HG03520 (cell line): Measurements from ENCODE around the gene KIF17.
"Not testable (repeated sequence)": the region's sequence is repeated elsewhere in the genome, so short reads cannot be mapped to it uniquely, and the experiment has no call there.

Source experiments
- ATAC-seq: cut with Tn5 transposase; IDR thresholded peaks from one replicate; pipeline ENCODE4 v1.9.1; 2021; ENCODE audit warnings: mild to moderate bottlenecking, moderate library complexity; ENCODE audit not compliant: unreplicated experiment

KIF17 gene

DNA sequence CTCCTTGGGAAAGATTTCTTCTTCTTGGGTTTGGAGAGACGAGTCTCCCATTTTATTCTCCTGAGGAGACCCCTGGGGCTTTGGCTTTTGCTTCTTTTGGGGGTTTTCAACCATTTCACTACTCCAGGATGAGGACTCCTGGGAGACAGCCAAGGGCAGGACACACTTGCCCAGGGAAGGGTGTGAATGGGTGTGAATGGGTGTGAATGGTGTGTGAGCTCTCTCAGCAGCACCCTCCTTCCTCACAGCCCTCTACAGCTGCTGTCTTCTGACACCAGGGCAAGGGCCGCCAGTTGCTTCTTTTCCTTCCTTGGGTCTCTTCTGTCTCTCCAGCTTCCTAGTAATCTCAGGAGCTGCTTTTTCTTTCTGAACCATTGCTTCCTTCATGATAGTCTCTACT lies 24.2 kb downstream of the KIF17 start:
- no peak for ATAC-seq

DNA sequence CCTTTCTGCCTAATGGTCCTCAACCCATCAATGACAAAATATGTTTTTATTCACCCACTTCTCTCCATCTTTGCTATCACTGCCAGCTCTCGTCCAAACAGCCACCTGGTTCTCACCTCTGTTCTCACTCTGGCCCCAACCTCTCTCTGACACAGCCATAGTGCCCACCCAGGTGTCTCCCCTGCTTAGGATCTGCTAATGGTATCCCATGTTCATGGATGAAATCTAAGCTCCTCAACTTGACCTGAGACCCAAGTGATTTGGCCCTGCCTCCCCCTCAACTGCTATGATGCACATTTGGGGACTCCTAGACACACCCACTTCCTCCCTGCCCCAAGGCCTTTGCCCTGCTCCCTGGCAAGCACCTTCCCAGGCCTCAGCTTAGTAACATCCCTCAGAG lies 25.9 kb downstream of the KIF17 start:
- no peak for ATAC-seq

DNA sequence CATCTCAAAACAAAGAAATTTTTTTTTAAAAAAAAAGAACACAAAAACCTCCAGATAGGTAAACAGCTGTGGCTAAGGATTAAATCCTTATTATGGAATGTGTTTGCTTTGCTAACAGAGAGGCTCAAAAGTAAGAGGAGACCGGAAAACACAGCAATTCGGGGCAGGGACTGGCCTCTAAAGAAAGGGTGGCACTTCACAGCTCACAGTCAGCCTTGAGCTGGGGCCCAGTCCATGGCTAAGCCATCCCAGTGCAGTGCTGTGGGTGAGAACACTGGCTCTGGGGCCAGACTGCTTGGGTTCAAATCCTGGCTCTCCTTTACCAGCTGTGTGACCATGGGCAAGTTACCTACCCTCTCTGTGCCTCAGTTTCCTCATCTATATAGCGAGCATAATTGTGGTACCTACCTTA lies 28.2 kb downstream of the KIF17 start:
- no peak for ATAC-seq

DNA sequence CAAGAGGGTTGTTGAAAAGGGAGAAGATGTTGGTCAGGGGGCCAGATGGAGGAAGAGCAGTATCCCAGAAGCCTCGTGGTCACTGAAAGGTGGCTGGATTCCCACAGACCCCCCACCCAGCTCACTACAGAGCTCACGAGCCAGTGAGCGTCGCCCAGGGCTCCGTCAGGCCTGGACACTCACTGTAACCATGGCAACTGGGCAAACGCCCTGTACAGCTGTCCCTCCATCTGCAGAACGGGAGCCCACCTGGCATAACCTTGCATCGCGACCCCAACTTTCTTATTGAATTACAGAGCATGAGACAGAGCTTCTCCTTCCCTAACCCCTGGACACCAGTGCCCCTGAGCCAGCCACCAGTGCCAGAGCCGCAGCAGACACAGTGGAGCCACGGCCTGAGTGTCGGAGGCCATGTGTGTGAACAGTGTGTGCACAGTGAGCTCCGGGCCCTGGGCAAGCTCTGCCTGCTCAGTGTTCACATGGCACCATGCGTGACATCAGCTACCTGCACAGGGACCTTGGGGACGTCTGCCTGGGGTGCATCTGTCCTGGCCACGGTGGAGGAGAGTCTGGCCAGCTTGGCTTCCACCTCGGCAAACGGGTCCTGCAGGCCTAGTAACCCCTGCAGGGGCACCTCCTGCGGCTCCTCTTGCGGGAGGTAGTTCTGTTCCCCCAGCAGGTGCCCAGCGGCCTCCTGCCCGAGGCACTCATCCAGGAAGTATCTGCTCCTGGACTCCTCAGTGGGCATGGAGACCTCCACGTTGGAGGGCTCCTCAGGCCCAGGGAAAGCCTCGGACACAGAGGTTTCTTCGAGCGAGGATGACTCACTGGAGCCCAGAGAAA lies 30.7 kb downstream of the KIF17 start:
- ATAC-seq, result no peak

DNA sequence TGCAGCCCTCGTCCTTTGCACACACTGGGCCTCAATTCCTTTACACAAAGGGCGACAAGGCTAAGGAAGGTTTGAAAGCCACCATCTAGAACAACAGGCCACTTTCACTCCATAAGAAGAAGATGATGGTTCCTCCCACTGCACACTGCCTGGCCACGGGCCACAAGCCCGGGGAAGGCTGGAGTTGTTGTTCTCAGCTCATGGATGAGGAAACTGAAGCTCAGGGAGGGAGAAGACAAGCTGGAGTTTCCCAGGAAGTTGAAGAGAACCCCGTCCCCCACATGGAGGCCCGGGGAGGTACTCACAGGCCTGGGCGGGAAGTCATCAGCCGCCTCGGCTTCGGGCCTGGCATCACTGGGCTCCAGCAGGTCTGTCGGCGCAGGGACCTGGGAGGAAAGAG lies 32.1 kb downstream of the KIF17 start:
- ATAC-seq, result no peak

DNA sequence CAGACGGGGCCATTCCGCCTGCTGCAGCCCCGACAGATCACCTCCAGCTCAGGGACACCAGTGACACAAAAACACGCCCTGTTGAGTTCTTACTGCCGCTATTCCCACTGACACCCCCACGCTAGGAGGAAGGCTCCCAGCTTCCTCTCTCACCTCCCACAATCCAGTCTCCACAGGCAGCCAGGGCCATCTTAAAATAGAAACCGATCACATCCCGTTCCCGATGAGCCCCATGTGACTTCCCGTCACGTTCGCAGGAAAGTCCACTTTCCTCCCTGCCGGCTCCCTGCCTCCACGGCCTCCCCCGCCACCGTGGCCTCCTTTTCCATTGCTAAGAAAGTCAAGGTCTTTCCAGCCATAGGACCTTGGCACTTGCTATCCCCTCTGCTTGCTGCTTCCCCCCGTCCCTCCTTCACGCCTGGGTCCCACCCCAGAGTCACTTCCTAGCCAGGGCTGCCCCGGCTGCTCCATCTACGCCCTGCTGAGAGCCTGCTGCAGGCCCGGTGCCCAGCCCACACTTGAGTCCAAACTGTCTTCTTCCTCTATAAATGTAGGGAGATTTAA lies 32.6 kb downstream of the KIF17 start:
- no peak for ATAC-seq

DNA sequence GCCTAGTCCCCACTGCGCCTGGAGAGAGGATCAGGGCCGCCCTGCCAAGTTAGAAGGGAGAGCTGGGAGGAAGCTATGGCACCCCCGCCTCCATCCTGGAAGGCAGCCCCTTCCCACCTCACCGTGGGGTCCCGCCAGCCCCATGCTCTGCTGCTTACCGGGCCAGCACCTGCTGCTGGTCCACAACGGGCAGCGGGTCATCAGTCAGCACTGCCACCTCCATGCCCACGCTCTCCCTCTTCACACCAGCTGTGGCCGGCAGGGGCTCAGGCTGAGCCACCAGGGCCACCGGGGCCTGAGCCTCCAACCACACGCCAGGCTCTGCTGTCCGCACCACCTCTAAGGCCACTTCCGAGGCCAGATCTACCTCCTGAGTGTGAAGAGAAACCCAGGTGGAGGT lies 33.2 kb downstream of the KIF17 start:
- ATAC-seq, result no peak

DNA sequence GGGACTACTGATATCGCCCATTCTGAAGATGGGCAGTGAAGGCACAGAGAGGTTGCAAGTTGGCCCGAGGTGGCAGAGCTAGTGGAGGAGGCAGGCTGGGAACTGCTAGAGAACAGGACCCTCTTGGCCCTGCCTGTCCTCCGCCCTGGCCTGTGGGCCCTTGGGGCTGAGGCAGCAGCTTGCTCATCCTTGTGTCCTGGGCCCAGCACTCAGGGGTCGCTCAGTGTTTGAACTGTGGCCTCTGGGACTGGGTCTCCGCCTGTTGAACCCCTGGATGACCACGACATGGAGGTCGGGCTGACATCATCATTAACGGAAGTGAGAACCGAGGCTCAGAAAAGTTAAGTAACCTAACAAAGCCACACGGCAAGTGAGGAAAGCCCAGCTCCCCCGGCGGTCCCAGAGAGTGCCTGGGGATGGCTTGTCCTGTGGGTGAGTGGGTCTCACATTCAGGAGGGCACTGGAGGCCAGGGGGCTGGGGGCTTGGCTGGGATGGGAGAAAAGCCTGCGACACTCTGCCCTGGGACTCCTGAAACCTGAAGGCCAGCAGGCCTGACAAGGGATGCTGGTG lies 33.7 kb downstream of the KIF17 start:
- no peak for ATAC-seq

DNA sequence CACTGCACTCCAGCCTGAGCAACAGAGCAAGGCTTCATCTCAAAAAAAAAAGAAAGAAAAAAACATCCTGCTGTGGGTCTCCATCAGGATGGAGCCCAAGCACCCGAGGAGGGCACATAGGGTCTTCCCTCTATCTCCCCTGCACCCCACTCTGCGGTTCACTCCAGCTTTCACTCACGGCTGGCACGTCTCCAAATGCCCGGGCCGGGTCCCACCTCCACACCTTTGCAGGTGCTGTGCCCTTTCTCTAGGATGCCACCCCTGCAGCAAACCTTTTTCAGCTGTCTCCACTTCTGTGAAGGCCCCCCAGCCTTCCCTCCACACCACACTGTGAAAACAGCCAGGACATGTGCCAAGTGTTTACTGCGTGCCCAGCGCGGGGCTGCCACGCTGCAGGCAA lies 34.2 kb downstream of the KIF17 start:
- ATAC-seq, result no peak

DNA sequence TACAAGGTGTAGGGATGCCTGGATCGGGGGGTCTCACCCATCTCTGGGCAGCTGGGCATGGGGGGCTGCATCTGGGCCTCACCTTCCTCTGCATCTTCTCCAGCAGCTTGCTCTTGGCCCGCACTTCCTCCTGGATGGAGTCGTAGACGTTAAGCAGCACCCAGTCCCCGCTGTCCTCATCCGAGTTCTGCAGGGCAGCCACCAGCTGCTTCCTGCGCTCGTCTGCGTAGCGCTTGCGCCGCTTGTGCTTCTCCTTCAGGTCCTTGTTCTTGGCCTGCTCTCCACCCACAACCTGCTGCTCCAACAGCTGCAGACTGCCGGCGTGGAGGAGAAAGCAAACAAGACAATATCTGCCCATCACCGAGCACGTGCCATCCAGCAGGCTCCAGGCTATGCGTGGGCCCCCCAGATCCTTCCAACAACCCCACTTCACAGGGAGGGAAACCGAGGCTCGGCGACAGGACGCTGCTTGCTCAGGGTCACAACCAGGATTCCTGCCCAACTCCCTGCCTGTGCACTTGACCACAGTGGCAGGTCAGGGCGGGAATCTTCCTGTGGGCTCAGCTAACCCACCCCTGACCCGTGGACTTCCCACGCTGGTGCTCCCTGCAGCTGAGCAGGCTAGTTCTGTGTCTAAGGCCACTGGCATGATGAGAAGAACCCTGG lies 35.1 kb downstream of the KIF17 start:
- no peak for ATAC-seq

DNA sequence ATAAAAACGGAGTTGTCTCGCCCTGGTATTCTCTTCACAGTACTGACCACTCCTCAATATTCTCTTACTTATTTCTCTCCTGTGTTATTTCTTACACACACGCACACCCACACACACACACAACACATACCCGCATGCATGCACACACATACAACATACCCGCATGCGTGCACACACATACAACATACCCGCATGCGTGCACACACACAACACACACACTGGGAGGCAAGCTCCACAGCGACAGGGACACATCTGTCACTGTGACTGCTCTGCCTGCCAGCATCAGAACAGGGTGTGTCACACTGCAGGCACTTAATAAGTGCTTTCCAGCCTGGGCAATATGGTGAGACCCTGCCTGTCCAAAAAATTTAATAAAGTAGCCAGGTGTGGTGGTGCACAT lies 35.8 kb downstream of the KIF17 start:
- no peak for ATAC-seq

DNA sequence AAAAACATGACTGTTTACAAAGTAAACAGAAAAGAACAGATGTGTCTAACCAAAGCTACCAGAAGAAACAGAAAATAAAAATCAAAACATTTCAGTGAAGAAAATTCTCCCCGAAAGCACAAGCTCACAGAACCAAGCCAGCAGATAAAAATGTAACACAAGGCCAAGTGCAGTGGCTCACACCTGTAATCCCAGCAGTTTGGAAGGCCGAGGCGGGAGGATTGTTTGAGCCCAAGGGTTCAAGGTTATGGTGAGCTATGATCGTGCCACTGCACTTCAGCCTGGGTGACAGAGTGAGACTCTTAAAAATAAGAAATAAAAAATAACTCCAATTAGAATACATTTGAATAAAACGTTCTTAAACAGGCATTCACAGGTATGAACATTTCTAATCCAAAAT lies 37.5 kb downstream of the KIF17 start:
- no peak for ATAC-seq

DNA sequence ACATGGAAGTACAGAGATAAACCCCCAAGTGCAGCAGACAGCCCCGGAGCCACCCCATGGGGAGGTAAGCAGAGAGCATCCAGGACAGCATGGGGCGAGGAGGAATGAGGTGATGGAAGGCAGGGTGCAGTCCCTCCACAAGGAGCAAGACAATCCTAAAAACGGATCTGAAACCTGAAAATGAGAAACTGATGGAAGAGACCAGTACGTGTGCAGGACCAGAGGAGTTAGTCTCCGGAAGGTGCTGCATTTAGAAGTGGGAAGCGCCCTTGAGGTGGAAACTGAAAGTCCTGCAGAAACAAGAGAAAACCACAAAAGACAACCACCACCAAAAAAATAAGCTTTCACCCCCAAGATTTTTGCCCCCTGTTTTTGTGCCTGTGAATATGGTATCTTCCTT lies 39.2 kb downstream of the KIF17 start:
- ATAC-seq, result no peak

DNA sequence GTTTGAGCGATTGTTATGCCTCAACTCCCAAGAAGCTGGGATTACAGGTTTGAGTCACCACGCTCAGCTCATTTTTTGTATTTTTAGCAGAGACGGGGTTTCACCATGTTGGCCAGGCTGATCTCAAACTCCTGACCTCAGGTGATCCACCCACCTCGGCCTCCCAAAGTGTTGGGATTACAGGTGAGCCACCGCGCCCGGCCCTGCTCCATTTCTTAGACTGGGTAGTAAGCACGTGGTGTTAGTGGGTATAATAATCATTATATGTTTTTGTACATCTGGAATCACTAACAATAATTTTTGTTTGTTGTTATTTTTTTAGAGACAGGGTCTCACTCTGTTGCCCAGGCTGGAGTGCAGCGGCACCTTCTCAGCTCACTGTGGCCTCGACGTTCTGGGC lies 44.2 kb downstream of the KIF17 start:
- ATAC-seq, result not testable (repeated sequence)

DNA sequence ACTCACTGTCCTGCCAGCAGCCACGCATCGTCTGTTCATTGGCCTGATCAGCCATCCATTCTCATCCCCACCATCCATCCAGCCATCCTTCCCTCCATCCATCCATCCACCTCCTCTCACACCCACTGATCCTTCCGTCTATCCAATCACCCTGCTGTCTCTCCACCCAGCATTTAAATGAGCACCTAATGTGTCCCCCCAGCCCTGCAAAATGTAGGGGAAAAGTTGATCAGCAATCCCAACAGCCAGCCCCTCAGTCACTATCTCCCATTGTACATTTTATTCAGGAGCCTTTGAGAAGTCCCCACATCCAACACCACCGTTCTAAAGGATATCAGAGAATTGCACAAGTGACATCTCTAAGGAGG lies 45.6 kb downstream of the KIF17 start:
- no peak for ATAC-seq

DNA sequence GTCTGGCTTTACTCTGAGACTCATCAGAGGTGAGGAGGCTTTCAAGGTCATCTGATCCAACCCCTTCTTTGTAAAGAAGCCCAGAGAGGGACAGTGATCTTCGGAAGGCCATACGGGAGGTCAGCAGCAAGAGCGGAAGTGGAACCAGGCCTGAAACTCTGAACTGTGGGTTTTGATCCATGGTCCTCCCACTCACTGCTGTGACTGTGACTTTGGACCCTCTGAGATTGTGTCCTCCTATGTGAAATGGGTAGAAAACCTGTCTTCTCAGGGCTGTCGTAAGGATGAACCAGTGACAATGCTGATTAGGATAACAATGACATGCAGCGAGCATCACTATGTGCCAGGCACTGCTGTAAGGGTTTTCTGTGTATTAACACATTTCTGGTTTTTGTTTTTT lies 46.9 kb downstream of the KIF17 start:
- ATAC-seq, result no peak

DNA sequence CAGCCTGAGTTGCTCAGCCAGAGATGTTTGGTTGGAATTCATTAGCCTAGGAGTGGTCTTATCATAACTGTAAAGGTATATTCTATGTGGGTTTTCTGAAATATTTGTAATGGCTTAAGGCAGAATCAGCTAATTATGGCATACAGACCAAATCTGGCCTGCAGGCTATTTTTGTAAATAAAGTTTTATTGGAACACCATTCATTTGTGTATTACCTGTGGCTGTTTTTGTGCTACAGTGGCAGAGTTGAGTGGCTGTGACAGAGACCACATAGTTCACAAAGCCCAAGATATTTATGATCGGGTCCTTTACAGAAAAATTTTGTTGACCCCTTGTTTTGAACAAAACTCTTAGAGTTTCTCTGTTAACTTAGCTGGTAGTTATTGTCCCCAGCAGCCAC lies 49.2 kb downstream of the KIF17 start:
- ATAC-seq, result no peak

DNA sequence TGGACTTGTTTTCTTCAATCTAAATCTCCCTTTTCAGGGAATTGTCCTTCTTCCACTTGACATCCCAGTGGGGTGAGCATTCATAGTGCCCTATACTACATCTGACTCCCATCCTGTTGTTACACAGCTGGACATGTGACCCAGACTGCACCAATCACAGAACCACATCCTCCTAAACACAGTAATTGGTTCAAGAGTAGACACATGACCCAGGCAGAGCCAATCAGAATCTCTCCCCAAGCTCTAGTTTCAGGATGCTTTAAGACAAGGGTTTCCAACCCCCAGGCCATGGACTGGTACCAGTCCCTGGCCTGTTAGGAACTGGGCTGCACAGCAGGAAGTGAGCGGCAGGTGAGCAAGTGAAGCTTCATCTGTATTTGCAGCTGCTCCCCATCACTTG lies 51.0 kb downstream of the KIF17 start:
- ATAC-seq, result no peak

DNA sequence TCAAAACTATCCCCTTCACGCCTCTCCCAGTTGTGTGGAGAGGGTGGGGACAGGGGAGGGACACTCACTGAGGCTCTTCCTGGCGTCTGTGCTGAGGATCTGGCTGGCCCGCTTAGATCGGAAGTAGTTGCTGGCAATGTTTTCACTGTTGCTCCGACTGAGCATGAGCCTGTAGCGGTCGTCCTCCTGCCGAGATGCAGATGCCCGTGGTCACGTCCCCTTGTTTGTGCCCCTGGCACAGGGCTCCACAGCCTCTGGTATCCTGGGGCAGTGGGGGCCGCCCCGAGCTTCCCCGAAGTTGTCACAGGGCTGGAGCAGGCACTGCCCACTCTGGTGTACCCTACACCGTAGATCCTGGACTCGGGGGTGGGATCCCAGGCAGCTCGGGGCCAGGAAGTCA lies 51.7 kb downstream of the KIF17 start:
- no peak for ATAC-seq

DNA sequence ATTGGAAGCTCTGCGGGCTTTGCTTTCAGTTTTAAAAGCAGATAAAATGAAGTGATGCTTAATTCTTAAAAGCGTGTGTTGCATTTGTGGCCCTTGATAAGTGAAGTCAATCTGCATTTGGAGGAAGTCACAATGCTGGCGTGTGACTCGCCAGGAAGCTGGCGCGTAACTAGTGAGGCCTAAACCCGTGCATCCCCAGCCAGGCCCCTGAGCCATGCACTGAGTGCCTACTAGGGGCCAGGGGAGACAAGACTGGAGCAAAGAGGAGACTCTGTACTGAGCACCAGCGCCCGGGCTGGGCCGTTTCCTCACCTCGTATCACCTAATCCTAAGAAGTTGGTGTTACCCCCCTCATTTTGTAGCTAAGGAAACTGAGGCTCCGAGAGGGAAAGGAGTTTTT lies 52.1 kb downstream of the KIF17 start:
- ATAC-seq, result no peak

DNA sequence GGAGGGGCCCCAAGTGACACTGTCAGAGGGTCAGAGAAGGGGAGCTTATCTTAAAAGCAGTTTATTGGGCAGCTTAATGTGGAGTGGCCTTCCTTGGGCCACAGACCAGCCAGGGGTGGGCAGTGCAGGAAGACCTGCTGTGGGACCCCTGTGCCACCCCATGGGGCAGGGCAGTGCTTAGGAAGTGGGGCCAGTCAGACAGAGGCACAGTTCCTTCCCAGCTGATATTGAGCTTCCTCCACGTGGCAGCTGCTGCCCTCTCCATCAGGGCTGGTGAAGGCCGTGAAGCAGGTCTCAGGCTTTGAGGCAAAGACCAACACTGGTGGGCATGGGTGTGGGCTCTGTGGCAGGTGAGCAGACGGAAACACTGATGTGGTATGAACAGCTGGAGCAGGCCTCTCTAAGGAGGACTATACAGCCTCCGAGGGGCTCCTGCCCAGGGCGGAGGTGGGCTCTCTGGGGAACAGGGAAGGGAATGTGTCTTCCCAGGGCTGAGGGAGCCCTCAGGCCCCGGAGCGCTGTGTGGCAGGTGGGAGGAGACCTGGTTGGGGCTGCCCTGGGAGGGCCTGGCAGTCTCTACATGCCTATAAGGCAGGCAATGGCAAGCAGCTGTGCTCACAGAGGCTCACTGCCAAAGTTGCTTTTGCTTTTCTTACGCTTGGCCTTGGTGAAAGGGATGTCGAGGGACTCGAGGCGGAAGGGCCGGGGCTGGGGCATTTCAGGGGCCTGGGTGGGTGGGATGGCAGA lies 53.7 kb downstream of the KIF17 start:
- no peak for ATAC-seq
